ENCODE data around the gene SLC38A9. TPM values are rescaled to one million over a fixed set of nuclear protein-coding genes. Genes with fewer than 3 reads are reported as not detected.

The SLC38A9 gene
- polyA plus RNA-seq, 1 of the 3 experiments (the other 2 are of a cell fraction), result 6.9 TPM

- no peaks in the 10 kb centered on the region for H3K9me2 ChIP-seq
- H3K4me1 ChIP-seq (ENCODE audit: control insufficient read depth in 1 of 2, insufficient read depth in 2 of 2, low read depth in 1 of 2, low read length in 1 of 2), result peaks cover 8 to 17% of the 10 kb centered on the region in 2 experiments
- no peaks in the 10 kb centered on the region for H3K9me3 ChIP-seq
- WGBS (ENCODE audit: low lambda C conversion rate), result 76% methylated on average over 4 of the region's 4 CpGs
- H3K36me3 ChIP-seq (replicated peaks in 1 of 2; ENCODE audit: control insufficient read depth in 1 of 2, insufficient read depth in 2 of 2, low read length in 1 of 2), result no peaks in the 10 kb centered on the region
- no peaks in the 10 kb centered on the region for H3K79me2 ChIP-seq (ENCODE audit: insufficient read depth)
- DNase-seq, result no peak
- no peak overlapping the region for H3K9ac ChIP-seq
- H3K4me3 ChIP-seq (ENCODE audit: low read depth in 2 of 2, low read length in 1 of 2), result no peak overlapping the region
- no peaks in the 10 kb centered on the region for H3F3A ChIP-seq (replicated peaks; ENCODE audit: insufficient read depth)
- H3K27me3 ChIP-seq (ENCODE audit: insufficient read depth), result no peaks in the 10 kb centered on the region
- POLR2A ChIA-PET, result no interaction called here
- H3K27ac ChIP-seq (ENCODE audit: low read depth in 2 of 2, low read length in 1 of 2), result peak overlapping the region in 1 of 2 experiments; percentile 10; a peak in 2 of 4 replicates
- 0 out of 2 replicates have a peak overlapping the region, but pooled peaks have one; percentile 23 for H2AFZ ChIP-seq (ENCODE audit: low read depth)
- CTCF ChIA-PET, result interaction anchor here (0.6 kb wide), 1 partner anchor 77 kb away, joined by 3 read pairs; no protein-coding TSS in a partner anchor
- H4K20me1 ChIP-seq (ENCODE audit: insufficient read depth), result no peaks in the 10 kb centered on the region
- H3K4me2 ChIP-seq, result no peak overlapping the region
- TF ChIP-seq TEAD4 (IDR thresholded peaks at IDR 0.05; ENCODE audit: borderline replicate concordance, insufficient read depth), result no peak
- no peak for TF ChIP-seq MAX (IDR thresholded peaks at IDR 0.05; ENCODE audit: low read depth)
- no peak for TF ChIP-seq ZBTB33 (IDR thresholded peaks at IDR 0.05; ENCODE audit: borderline replicate concordance, low read depth)
- TF ChIP-seq GATA2 (CRISPR knock-in tag; IDR thresholded peaks at IDR 0.05), result no peak
- no peak for TF ChIP-seq EZH2phosphoT487 (IDR thresholded peaks at IDR 0.05; ENCODE audit: borderline replicate concordance, low read depth)
- no peak for TF ChIP-seq JUND (IDR thresholded peaks at IDR 0.05)
- TF ChIP-seq ELF1 (IDR thresholded peaks at IDR 0.05), result no peak
- no peak for TF ChIP-seq FOXJ3 (CRISPR knock-in tag; IDR thresholded peaks at IDR 0.05)
- TF ChIP-seq FOXM1 (IDR thresholded peaks at IDR 0.05; ENCODE audit: low read depth), result no peak
- TF ChIP-seq PBX3 (IDR thresholded peaks at IDR 0.05), result no peak
- no peak for TF ChIP-seq CTCF (IDR thresholded peaks at IDR 0.05)
- no peak for TF ChIP-seq TCF12 (IDR thresholded peaks at IDR 0.05)
- no peak for TF ChIP-seq NFIC (IDR thresholded peaks at IDR 0.05; ENCODE audit: borderline replicate concordance)
- no peak for TF ChIP-seq REST (IDR thresholded peaks at IDR 0.05; ENCODE audit: low read depth, low read length)
These were observed 78.4 kb downstream of the SLC38A9 start for GRCh38 chr5:55633574-55634208.
